Omental fat pad (tissue), 4 donors: ENCODE results near the gene TMC4. TPM values are rescaled to one million over a fixed set of nuclear protein-coding genes. Genes with fewer than 3 reads are reported as not detected.
A peak's percentile ranks its signal among the peaks of the same experiment; 100 is the strongest.
"Not testable (repeated sequence)": the region's sequence is repeated elsewhere in the genome, so short reads cannot be mapped to it uniquely, and the experiment has no call there.

Experiments used
- ATAC-seq: fragments of 150-250 bp; one replicate; pipeline ENCODE4 v1.9.1; 2016; ENCODE audit warnings: mild to moderate bottlenecking, moderate library complexity; ENCODE audit not compliant: low FRiP score
- DNase-seq: peaks from one replicate; pipeline ENCODE4 v3.0.0-alpha.2; 2019; ENCODE audit warnings: low spot score
- CTCF ChIP-seq, 3 donors: fragments of 450-650 bp; IDR thresholded peaks; one replicate each; pipeline ENCODE4 v1.5.1; 2016 to 2017; ENCODE audit warnings: antibody characterized with exemption in 3 of 3, mild to moderate bottlenecking in 3 of 3, moderate library complexity in 2 of 3
- total RNA-seq, 4 donors: library from RNA; depleted of rRNA; stranded (reverse); fragments of >200 nt; gene quantifications; one replicate each; pipeline ENCODE4 v1.1.0, GENCODE V29; 2016

The TMC4 gene
- total RNA-seq, 4 donors from 2014 or later = 1.2 to 4.1 (median 1.6) TPM; not detected in 1

DNA sequence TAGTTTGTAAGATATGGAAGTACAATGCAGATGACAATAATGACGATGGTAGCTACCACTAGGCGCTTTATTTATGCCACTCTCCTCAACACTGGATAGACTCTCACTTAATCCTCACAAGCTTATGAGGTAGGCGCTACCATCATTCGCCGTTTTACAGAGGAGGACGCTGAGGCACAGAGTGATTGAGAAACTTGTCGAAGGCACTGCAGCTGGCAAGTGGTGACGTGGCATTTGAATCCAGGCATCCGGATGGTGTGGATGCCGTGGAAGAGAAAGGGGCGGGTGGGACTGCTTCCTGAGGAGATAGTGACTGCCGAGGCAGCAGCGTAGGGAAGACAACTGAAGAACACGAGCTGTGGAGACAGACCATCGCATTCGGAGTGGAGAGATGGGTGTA lies 26.4 kb upstream of the TMC4 start:
- no peak for ATAC-seq
- no peak for TF ChIP-seq CTCF (IDR thresholded peaks at IDR 0.05)
- DNase-seq = no peak

DNA sequence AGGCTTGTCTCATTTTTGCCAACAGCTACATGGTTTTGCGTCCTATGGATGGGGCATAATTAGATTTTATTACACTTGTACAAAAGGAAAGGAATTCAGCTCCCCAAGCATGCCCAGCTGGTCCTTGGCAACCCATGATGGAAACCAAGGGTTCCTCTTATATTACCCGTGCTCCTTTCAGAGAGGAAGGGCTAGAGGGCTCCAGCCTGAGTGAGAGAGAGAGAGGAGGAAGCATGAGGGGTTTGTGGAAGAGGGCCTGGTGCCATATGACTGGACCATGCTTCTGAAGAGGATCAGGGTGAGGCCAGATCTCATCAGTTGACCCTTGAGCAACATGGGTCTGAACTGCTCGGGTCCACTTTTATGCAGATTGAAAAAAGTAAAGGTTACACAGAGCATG lies 24.2 kb upstream of the TMC4 start:
- ATAC-seq (no peak), DNase-seq (no peak)
- TF ChIP-seq CTCF (IDR thresholded peaks at IDR 0.05) = no peak

- no peak for DNase-seq
- TF ChIP-seq CTCF (IDR thresholded peaks at IDR 0.05) = no peak
- ATAC-seq = no peak
These were observed 23.6 kb upstream of the TMC4 start for GRCh38 chr19:54196536-54196935.

DNA sequence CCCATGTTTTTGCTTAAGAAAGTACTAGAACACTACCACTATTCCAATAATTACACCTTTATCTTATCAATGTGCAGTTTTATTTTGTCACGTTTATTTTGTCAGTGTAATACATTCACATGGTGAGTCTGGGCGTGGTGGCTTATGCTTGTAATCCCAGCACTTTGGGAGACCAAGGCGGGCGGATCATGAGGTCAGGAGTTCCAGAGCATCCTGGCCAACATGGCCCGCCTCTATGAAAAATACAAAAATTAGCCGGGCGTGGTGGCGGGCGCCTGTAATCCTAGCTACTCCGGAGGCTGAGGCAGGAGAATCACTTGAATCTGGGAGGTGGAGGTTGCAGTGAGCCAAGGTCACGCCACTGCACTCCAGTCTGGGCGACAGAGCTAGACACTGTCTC lies 21.5 kb upstream of the TMC4 start:
- DNase-seq, ATAC-seq: not testable (repeated sequence)

DNA sequence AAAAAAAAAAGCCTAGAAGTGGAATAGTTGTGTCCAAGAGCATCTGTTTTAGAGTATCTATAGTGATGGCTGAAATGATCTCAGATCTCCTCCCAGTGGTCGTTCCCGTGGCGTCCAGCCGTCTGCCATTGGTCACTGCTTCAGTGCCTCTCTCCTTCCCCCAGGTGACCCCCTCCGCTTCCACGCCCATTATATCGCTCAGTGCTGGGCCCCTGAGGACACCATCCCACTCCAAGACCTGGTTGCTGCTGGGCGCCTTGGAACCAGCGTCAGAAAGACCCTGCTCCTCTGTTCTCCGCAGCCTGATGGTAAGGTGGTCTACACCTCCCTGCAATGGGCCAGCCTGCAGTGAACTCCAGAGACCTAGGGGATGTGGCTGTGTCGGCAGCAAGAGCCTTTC lies 20.1 kb upstream of the TMC4 start:
- TF ChIP-seq CTCF (IDR thresholded peaks at IDR 0.05) = no peak
- ATAC-seq (no peak), DNase-seq (no peak)

GRCh38 chr19:54191811-54192453 lies 19.0 kb upstream of the TMC4 start:
- no peak for TF ChIP-seq CTCF (IDR thresholded peaks at IDR 0.05)
- no peak for ATAC-seq
- no peak for DNase-seq

DNA sequence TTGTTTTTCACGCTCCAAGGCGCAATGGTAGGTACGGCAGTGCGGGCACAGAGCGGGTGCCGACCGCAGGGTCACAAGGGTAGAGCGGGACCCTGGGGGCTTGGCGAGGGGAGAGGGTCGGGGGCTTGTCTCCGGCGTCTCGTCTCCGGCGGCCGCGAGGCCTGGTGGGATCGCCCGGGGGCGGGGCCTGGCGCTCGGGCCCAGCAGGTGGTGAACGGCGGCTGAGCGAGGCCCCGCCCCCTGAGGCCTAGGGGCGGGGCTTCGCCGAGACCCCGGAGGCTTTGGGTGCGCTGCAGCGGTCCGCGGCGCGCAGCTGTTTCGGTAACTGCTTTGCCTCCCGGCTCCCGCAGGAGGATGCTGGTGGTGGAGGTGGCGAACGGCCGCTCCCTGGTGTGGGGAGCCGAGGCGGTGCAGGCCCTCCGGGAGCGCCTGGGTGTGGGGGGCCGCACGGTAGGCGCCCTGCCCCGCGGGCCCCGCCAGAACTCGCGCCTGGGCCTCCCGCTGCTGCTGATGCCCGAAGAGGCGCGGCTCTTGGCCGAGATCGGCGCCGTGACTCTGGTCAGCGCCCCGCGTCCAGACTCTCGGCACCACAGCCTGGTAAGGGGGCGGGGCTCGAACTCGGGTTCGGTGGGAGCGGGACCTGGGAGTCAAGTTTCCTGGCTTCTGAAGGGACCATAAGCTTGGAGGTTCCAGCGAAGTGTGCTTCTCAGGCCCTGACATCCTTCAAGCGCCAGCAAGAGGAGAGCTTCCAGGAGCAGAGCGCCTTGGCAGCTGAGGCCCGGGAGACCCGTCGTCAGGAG lies 18.3 kb upstream of the TMC4 start, which contains the start of gene TSEN34:
Gene TSEN34, plus strand, starts transcription at position 298 of the 800 bp plus-strand sequence. Its CDS starts 57 bp downstream, at position 355.
- TF ChIP-seq CTCF (IDR thresholded peaks at IDR 0.05) = no peak
- DNase-seq (peak; percentile 62), ATAC-seq (peak; percentile 37)
